M059J (cell line): ENCODE measurements around the gene TERB2. TPM values are rescaled to one million over a fixed set of nuclear protein-coding genes. Genes with fewer than 3 reads are reported as not detected.
"Not testable (repeated sequence)": the region's sequence is repeated elsewhere in the genome, so short reads cannot be mapped to it uniquely, and the experiment has no call there.

Experiments used
- DNase-seq: peaks from one replicate; pipeline ENCODE4 v3.0.0-alpha.2; 2012; ENCODE audit warnings: low read depth
- total RNA-seq: library from RNA; depleted of rRNA; stranded (reverse); fragments of >200 nt; shearing (Covaris generic); gene quantifications from 2 replicates; pipeline ENCODE4 v1.2.3, GENCODE V29; 2014; rRNA removed

TERB2 gene, protein sequence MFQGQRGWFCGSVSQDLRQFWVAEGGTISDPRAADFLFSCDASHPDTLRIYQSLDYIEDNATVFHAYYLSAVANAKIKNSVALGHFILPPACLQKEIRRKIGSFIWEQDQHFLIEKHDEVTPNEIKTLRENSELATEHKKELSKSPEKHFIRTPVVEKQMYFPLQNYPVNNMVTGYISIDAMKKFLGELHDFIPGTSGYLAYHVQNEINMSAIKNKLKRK
- total RNA-seq = not detected in 2 replicates

DNA sequence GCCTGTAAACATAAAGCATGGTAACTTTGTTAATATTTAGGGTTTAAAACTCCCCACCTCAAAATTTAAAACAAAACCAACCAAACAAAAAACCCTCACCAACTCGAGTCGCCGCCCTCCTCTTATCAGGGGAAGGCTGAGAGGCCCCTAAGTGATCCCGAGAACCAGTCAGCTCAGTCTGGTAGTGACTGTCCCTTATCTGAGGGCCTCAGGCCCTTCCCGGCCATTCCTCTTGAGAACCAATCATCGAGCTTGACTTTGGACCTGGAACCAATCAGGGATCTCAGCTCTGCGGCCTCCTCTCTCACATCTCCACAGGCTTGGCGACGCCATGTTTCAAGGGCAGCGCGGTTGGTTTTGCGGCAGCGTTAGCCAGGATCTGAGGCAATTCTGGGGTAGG lies at the start of gene TERB2:
Gene TERB2 (plus strand): TSS at position 300 of the 400 bp plus-strand sequence. CDS start 32 bp downstream, at position 332.
- no peak for DNase-seq

DNA sequence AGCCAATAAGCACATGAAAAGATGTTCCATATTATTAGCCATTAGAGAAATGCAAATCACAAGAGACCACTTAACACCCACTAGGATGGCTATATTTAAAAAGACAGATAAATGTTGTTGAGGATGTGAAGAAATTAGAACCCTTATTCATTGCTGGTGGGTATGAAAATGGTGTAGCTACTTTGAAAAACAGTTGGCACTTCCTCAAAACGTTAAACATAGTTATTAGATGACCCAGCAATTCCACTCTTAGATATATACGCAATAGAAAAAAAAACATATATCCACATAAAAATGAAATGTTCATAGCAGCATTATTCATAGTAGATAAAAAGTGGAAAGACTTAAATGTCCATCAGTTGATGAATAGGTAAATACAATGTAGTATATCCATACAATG lies 47.1 kb upstream of the TERB2 start:
- DNase-seq = no peak

DNA sequence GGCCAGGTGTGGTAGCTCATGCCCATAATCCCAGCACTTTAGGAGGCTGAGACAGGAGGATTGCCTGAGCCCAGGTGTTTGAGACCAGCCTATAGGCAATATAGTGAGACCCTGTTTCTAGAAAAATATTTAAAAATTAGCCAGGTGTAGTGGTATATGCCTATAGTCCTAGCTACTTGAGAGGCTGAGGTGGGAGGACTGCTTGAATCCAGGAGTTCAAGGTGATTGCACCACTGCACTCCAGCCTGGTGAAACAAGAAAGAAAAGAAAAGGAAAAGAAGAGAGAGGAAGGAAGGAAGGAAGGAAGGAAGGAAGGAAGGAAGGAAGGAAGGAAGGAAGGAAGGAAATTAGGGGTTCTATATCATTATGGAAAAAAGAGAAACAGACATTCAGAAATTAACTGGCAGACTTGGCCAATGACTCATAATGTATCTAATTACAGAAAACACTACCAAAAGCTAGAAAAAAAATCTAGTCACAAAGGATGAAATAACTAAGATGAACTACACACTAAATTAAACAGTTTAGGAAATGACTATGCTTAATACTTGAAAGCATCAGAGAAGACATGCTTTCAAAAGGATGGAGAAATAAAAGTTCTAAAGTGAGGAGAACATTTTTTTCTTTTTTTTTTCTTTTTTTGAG lies 45.4 kb upstream of the TERB2 start:
- DNase-seq = peak; percentile 13

DNA sequence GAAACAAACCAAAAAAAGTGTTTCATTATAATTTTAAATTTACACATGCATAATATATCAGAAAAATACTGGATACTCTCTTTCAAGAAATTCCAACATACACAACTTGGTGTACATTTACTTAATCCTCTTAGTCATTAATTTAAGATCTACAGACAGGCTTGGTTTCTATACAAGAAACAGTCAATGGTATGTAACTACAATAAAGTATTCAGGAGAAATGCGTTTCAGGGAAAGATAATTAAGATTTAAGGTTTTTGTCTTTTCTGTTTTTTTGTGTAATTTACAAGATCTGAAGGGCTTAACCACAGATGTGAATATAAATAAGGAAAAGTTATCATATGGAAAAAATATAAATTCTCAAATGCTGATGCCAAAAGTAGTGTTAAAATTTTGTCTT lies 44.3 kb upstream of the TERB2 start:
- not testable (repeated sequence) for DNase-seq

DNA sequence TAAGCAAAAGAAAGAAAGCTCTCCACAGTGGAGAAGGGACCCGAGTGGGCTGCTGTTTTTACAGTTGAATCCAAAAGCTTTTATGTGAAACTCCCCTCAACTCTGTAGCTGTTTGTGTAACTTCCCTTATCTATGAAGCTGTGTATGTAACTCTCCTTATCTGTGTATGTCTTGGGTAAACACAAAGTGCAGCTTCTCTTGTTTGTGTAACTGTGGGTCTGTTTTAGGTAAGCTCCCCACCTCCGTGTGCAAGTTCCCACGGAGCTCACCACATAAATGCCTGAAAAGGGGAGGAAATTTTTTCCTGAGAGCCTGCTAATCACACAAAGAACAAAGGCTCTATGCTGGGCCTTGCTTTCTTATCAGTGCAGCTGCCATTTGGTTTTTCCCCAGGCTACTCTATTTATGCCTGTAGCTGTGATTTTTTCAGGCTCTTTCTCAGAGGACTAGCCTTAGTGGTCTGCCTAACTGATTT lies 43.5 kb upstream of the TERB2 start:
- not testable (repeated sequence) for DNase-seq

DNA sequence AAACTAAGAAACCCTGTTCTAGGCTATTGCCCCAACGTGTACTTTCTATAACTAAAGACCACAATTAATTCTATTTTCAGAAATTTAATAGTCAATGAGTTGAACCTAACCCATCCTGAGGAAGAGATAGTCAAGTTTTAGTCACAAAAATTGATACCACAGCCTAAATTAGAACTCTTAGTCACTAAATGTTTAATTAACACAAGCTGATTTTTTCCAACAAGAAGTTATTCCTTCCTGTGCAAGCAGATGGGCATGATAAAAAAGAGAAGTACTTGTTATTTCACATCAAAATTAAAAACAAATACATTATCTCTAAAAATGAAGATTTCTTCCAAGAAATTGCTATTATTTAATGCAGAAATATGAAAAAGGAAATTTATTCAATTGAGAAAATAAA lies 38.4 kb upstream of the TERB2 start:
- no peak for DNase-seq

DNA sequence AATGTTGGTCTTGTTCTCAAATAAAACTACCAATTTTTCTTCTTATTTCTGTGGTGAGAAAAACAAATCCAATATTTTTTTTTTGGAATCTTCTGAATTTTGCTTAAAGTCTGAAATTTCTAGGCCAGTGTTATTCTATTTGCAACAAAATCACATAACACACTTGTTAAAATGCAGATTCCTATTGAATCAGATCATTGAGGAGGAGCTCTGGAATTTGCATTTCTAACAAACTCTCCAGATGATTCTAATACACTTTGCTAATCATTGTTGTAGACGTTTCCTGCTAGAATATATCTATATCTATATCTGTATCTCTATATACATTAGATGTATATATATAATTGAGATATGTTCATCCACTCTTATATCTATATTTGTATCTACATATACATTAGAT lies 27.8 kb upstream of the TERB2 start:
- DNase-seq = not testable (repeated sequence)

DNA sequence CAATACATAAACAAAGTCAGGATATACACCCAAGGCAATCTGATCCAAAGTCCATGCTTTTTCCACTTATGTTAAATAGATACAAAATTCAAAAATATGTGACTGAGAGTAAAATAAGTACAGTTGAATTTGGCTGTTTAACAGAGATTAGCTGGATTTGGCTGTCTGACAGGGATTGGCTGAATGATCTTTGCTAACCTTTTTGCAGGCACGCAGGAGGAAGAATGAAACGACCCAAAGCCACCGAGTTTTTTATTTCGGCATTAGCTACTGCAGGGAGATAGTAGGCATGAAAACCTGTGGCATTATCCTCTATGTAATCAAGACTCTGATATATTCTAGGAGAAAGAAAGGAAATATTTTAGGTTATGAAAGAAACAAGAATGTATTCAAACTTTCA lies 26.2 kb upstream of the TERB2 start:
- not testable (repeated sequence) for DNase-seq

DNA sequence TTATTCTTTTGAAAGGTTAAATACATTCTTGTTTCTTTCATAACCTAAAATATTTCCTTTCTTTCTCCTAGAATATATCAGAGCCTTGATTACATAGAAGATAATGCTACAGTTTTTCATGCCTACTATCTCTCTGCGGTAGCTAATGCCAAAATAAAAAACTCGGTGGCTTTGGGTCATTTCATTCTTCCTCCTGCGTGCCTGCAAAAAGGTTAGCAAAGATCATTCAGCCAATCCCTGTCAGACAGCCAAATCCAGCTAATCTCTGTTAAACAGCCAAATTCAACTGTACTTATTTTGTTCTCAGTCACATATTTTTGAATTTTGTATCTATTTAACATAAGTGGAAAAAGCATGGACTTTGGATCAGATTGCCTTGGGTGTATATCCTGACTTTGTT lies 1.8 kb downstream of the TERB2 start:
- DNase-seq = not testable (repeated sequence)

DNA sequence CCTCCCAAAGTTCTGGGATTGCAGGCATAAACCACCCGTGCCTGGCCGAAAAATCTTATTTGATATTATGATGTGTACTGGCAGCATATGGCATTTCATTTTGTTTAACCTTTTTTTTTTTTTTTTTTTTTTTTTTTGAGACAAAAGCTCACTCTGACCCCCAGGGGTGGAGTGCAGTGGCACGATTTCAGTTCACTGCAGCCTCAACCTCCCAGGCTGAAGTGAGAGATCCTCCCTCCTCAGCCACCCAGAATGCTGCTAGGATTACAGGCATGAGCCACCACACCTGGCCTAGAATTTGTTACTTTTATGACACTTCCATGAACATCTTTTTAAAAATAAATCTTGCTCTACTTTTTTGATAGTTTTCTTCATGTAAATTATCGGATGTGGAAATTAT lies 12.0 kb downstream of the TERB2 start:
- DNase-seq = no peak

DNA sequence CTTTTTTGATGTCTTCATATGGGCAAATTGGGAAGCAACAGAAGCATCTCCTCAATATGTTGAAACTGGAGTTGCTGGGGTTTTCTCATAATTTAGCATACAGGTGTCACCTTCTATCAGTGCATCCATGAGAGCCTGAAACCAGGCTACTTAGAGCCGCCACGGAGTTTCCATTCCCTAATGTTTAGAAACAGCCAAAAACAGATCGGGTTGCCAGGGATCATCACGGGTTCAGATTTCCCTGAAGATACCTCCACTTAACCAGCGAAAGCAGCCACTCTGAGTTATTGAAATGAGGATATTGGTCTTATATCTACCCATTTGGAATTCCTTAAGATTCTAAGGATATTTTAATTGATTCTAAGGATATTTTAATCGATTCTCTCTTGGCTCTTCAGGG lies 14.5 kb downstream of the TERB2 start:
- DNase-seq = peak; percentile 6

DNA sequence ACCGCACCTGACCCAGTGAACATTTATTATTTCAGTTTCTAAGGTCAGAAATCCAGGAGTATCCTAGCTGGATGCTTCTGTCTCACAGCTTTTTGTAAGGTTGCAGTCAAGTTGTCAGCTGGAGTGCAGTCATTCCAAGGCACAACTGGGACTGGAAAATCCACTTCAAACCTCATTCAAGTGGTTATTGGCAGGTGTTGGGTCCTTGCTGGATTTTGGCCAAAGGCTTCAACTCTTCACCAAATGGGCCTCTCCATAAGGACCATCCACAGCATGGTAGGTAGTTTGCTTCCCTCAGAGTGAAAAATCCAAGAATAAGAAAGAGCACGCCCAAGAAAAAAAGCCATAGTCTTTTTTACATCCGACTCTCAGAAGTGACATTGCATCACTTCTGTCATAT lies 19.7 kb downstream of the TERB2 start:
- not testable (repeated sequence) for DNase-seq

DNA sequence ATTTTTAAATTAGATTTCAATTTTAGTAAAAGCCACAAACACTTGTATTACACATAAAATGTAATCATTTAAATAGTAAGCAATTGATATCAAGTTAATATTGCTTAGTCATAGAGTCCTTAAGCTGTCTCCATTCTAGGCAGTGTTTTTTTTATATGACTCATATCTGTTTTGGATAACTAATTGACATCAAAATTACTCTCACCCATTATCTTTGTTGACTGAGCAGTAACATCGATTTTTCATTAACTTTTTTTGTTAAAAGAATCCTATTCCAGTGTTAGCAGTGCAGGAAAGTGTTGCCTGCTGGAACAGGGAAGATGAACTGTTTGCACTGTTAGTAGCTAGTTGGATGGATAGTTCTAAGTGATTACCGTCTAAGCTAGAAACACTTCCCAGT lies 21.3 kb downstream of the TERB2 start:
- DNase-seq = not testable (repeated sequence)

DNA sequence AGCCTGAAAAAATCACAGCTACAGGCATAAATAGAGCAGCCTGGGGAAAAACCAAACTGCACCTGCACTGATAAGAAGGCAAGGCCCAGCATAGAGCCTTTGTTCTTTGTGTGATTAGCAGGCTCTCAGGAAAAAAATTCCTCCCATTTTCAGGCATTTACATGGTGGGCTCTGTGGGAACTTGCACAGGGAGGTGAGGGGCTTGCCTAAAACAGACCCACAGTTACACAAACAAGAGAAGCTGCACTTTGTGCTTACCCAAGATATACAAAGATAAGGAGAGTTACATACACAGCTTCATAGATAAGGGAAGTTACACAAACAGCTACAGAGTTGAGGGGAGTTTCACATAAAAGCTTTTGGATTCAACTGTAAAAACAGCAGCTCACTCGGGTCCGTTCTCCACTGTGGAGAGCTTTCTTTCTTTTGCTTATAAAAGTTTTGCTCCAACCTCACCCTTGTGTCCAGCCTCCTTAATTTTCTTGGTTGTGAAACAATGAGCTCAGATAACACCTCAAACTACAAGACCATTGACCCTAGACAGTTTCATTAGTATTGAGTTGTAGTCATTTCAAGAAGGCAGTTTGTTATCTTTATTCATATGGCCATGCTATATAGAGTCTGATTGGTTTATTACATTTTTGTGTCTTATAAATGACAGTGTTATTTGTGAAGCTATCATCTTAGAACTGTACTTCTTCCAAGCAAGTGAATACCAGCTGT lies 23.3 kb downstream of the TERB2 start:
- DNase-seq = not testable (repeated sequence)

DNA sequence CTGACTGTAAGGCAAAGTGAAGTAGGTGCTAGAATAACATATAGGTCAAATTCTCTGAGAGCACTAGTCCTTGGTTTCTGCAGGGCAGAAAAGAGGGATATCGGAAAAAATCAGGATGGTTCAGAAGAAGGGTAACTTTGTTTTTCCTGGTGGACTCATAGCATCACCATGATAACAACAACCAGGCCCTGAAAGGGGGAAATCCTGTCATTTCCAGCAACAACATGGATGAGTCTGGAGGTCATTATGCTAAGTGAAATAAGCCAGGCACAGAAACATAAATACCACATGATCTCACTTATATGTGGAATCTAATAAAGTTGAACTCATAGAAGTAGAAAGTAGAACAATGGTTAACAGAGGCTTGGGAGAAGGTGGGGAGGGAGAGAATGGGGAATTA lies 27.7 kb downstream of the TERB2 start:
- DNase-seq = not testable (repeated sequence)

DNA sequence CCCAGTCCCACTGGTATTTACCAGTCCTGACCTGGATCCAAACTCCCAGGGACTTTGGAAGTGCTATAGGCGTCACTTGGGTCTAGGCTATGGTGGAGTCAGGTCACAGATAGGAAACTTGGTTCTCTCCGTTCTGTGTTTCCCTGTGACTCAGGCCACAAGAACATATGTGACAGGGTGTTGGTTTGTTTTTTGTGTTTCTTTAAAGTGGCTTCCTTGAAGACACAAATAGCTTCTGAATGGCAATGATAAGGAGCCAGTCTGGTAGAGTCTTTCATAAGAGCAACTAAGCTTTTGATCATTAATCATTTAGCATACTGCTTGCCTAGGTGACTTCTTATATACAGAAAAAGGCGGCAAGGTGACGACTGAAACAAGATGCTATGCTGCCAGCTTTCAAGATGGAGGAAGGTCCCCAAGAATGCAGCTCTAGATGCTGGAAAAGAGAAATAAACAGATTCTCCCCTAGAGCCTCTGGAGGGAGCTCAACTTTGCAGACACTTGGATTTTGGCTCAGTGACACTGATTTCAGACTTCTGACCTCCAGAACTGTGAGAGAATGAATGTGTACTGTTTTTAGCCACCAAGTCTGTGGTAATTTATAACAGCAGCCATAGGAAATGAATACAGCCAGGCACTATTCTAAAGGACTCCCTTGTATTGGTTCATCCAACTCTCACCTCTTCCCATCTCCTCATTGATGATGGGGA lies 30.0 kb downstream of the TERB2 start:
- not testable (repeated sequence) for DNase-seq

DNA sequence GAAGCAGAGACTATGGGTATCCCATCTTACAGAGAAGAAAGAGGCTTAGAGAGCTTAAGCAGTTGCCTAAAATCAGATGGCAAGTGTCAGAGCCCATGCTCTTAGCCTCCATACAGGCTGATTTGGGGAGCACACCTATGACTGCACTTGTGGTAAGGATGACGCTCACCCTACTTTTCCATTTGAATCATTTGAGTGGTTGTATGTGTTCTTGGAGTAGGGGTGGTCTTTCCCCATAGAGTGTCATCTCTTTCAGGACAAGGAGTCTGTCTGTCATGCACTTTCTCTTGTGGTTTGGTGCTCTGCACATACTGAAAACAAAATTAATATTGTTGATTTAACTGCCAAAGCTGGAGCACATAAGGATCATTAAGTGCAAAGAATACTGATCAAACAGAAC lies 31.2 kb downstream of the TERB2 start:
- not testable (repeated sequence) for DNase-seq

DNA sequence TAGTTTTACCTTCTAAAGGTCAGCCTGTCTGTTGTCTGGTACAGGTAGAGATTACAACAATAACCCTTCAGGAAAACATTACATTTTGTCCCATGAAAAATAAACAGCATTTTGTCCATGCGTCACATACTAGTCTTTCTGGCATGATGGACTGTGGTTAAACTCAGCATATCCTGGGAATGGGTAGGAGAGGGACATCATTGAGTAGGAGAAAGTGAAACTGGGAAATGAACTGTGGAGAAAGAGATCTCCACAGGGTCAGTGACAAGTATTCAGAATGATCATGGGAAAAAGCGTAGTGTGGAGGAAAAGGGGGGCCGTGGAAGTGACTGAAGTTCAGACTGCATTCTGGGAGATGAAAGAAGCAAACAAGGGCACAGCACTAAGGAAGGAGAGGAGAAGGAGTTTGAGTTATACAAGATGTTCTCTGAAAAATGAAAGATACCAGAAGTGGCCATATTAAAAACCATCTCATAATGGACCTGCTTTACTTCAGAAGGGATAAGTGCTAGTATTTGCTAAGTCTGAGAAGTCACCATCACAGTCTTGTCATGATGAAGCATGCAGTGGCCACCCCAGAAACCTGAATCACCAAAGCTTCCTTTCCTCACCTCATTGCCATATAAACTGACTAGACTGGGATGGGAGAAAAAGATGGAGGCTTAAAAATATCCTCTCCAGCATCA lies 31.8 kb downstream of the TERB2 start:
- not testable (repeated sequence) for DNase-seq

DNA sequence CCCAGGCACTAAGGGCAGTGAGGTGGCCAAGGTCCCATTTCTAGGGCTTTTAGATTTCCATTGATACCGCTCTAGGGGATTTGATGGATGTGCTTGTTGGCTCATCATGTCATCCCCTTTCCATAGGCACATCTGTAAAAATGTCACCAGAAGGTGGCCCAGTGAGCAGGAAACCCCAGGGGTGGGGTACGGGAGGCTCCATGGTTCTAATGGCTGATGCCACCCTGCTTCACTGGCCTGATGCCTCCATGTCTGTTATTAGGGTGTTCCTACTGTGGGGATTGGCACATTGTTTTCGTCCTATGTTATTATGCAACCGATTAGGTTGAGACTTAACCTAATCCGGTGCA lies 32.4 kb downstream of the TERB2 start:
- DNase-seq = not testable (repeated sequence)

DNA sequence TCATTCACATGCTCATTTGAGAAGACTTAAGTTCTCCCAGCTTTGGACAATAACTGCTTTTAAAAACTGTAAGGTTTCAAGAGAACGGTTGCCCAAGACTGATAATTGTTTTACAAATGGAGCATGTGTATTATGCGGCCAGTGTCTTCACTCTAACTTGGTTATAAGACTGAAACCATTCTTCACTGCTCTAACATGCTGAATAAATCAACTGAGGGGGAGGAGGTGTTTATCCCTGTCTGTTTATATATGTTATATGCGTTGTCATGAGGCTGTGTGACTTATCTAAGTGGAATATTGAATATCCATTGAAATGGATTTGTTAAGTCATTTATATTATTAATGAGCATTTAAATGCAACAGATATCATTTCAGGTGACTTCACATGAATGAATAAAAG lies 41.1 kb downstream of the TERB2 start:
- DNase-seq = not testable (repeated sequence)

DNA sequence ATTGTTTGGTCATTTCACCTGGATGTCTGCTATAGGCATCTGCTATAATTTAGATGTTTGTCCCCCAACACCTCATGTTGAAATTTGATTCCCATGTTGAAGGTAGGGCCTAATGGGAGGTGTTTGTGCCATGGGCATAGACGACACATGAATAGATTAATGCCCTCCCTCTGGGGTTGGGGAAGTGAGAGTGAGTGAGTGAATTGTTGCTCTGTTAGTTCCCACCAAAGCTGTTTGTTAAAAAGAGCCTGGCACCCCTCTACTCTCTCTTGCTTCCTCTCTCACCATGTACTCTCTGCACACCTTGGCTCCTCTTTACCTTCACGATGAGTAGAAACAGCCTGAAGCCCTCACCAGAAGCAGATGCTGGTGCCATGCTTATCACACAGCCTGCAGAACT lies 42.6 kb downstream of the TERB2 start:
- no peak for DNase-seq

DNA sequence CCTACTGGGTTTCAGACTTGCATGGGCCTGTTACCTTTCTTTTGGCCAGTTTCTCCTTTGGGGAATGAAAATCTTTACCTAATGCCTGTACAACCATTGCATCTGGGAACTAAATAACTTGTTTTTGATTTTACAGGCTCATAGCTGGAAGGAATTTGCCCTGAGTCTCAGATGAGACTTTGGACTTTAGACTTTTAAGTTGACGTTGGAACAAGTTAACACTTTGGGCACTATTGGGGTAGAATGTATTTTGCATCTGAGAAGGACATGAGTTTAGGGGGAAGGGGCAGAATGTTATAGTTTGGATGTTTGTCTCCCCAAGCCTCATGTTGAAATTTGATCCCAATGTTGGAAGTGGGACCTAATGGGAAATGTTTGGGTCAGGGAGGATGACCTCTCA lies 44.7 kb downstream of the TERB2 start:
- DNase-seq = not testable (repeated sequence)
